ENCODE results near the gene P2RY8.
"Not testable (repeated sequence)": the region's sequence is repeated elsewhere in the genome, so short reads cannot be mapped to it uniquely, and the experiment has no call there.

The P2RY8 gene

GRCh38 chrX:1462110-1462509 is 74.9 kb downstream of the P2RY8 start:
- DNase-seq, result no peak

GRCh38 chrX:1455948-1456280 is 81.1 kb downstream of the P2RY8 start:
- DNase-seq, result no peak

DNA sequence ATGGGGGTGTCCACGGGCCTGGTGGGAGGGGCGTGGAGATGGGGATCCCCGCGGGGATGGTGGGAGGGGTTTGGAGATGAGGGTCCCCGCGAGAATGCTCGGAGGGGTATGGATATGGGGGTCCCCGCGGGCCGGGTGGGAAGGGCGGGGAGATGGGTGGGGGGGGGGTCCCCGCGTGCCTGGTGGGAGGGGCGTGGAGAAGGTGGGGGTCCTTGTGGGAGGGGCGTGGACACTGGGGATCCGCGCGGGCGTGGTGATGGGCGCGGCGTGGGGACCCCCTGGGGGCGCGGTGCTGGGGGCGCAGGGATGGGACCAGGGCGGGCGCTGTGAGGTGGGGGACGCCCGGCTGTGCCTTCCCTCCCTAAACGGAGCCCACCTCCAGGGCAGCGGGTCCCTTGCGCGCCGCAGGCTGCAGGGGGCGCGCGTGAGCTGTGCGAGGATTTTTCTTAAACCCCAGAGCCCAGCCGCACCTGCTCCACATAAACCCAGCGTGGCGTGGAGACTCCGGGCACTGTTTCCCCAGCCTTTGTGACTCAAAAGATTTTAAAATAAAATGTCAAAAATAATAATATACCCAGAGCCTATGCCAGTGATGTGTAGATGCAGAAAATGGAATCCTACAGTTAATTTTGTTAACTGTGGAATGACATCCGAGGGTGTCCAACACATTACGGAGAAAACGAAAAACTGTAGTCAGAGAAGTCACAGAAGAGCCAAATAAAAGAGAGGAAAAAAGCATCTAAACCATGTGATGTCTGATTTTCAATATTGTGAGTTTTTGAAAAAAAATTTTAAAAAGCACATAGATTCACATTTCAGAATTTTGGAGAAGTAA is 82.8 kb downstream of the P2RY8 start:
- DNase-seq, result no peak

DNA sequence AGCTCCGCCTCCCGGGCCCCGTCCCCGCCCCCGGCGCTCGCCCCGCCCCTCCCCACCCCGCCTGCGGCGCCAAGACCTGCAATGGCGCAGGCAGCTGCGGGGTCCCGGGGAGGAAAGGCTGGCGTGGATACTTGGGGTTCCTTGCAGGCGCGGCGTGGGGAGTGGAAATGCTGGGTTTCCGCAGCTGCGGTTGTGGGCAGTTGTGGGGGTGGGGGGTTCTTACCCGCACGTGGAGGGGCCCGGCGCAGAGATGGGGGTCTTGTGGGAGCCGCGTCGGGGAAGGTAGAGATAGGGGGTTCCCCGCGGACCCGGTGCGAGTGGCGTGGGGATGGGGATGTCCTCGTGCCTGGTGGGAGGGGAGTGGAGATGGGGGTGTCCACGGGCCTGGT is 83.6 kb downstream of the P2RY8 start:
- no peak for DNase-seq

GRCh38 chrX:1452516-1453394 is 84.2 kb downstream of the P2RY8 start, which contains the start of gene ASMTL:
Gene ASMTL (minus strand): TSS chrX:1452909. CDS start chrX:1452840, 69 bp downstream.
- no peak for DNase-seq

- no peak for DNase-seq
These were observed 85.1 kb downstream of the P2RY8 start for GRCh38 chrX:1451661-1452515.

DNA sequence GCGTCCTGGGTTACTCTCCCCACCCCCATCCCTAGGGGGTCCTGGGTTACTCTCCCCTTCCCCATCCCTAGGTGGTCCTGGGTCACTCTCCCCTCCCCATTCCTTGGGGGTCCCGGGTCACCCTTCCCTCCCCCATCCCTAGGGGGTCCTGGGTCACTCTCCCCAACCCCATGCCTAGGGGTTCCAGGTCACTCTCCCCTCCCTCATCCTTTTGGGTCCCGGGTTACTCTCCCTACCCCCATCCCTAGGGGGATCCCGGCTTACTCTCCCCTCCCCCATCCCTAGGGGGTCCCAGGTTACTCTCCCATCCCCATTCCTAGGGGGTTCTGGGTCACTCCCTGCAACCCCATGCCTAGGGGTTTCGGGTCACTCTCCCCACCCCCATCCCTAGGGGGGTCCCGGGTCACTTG is 85.7 kb downstream of the P2RY8 start:
- DNase-seq, result no peak

- no peak for DNase-seq
These were observed 86.4 kb downstream of the P2RY8 start for GRCh38 chrX:1450361-1451161.

- no peak for DNase-seq
These were observed 87.2 kb downstream of the P2RY8 start for GRCh38 chrX:1449823-1450149.

- no peak for DNase-seq
These were observed 87.8 kb downstream of the P2RY8 start for GRCh38 chrX:1449036-1449822.

DNA sequence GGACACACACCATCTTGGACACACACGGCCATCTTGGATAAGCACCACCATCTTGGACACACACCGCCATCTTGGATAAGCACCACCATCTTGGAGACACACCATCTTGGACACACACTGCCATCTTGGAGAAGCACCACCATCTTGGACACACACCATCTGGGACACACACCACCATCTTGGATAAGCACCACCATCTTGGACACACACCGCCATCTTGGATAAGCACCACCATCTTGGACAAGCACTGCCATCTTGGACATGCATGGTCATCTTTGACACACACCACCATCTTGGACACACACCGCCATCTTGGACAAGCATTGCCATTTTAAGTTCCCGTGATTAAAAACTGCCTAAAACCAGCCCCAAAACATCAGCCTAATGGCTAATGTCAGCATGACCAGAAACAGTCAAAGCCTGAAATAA is 88.4 kb downstream of the P2RY8 start:
- not testable (repeated sequence) for DNase-seq

- DNase-seq, result not testable (repeated sequence)
These were observed 88.9 kb downstream of the P2RY8 start for GRCh38 chrX:1447969-1448572.

DNA sequence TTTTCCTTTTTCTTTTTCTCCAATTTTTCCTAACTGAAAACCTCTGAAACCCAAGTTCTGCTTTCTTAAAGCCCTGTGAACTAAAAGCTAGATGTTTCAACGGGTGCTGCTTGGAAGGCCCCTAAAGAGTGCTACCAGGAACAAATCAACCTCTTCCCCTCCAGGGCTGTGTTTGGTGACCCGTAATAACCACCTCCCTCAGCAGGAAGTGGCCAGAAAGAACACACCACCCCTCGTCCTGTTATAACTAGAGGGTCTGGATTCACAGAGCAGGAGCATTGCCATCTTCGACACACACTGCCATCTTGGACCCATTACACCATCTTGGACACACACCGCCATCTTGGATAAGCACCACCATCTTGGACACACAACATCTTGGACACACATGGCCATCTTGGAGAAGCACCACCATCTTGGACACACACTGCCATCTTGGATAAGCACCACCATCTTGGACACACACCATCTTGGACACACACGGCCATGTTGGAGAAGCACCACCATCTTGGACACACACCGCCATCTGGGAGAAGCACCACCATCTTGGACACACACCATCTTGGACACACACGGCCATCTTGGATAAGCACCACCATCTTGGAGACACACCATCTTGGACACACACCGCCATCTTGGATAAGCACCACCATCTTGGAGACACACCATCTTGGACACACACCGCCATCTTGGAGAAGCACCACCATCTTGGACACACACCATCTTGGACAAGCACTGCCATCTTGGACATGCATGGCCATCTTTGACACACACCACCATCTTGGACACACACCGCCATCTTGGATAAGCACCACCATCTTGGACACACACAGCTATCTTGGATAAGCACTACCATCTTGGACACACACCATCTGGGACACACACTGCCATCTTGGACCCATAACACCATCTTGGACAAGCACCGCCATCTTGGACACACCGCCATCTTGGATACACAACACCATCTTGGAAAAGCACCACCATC is 89.7 kb downstream of the P2RY8 start:
- not testable (repeated sequence) for DNase-seq

DNA sequence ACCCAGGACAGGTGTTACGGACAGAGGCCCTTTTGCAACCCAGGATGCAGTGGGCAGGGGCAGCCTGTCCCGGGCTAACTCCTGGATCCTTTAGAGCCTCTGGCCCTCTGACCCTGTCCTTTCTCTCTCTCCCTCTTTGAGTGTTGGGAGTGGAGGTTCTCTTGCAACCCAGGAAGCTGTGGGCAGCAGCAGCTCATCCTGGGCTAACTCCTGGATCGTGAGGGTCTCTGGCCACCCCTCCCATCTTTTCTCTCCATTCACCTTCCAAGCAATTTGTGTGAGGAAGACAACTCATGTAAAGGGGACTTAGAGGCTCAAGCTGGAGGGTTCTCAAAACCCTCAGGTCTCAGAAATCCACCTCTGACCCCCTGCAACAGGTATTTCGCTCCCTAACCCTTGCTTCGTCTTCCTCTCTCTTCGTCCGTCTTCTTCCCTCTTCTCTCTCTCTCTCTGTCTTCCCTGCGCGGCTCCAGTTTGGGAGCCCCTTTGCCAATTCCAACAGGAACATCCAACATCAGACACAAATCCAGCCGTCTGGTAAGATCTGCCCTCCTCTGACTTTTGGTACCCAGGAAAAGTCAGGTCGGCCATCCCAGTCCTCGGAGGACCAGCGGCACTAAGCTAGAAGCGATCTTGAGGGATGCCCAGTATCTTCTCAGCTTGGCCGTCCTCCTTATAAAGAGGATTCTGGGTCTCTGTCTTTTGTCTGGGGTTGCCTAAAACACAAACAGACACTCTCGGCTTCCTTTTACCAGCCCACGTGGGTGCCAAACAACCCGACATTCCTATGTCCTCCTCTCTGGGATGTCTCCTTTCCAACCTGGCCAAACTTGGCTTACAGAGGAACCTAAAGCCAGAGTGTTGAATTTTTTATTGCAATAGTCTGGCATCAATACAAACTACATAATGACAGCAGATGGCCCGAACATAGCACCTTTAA is 92.2 kb downstream of the P2RY8 start:
- no peak for DNase-seq

- DNase-seq, result no peak
These were observed 93.4 kb downstream of the P2RY8 start for GRCh38 chrX:1443496-1444075.

- DNase-seq, result no peak
These were observed 94.1 kb downstream of the P2RY8 start for GRCh38 chrX:1442724-1443367.

DNA sequence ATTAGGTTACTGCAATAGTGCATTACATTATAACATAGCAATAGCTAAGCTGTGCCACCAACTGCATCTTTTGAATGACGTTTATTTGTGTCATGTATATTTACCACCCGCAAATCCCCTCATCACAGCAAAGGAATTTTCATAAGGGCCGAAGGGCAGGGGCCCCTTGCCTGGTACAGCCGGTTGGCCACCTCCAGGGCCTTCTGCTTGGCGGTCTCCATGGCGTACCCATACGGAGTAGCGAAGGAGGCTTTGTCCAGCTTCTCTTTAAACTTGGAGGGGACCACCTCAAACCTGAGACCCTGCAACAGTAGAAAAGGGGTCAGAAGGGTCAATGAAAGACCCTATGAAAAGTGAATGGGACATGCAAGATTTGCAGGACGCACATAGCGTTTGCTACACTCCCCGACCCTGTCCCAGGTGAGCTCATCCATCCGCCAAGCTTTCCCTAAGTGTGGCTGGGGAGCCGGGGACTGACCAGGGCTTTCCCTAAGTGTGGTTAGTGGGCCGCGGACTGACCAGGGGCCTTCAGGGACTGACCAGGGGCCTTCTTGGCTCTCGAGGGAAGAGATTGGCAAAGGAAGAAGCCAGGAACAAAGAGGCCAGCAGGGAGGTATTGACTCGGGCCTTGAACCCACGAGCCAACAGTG is 94.8 kb downstream of the P2RY8 start:
- DNase-seq, result no peak
